OCI-LY3 (cell line): ENCODE results near the gene ANKFN1.

Experiments
- H2AFZ ChIP-seq: fragments of 200-600, 300-600 bp; shearing (Covaris generic); 2 replicates; pipeline ENCODE4 v1.6.0; 2014; ENCODE audit warnings: antibody characterized with exemption, low read depth, low read length
- H3K27ac ChIP-seq: fragments of 200-600, 300-600 bp; sonication (generic); 2 replicates; pipeline ENCODE4 v1.5.1; 2014; ENCODE audit warnings: mild to moderate bottlenecking, low read length, moderate library complexity, mixed read lengths
- H3K27me3 ChIP-seq: fragments of 200-600, 300-600 bp; sonication (generic); 2 replicates; pipeline ENCODE4 v1.6.1; 2014; ENCODE audit warnings: low read depth, low read length, mixed read lengths
- H3K36me3 ChIP-seq: fragments of 200-600, 300-600 bp; sonication (generic); replicated peaks from 2 replicates; pipeline ENCODE3; 2014; ENCODE audit warnings: low read depth, low read length, mixed read lengths
- H3K4me1 ChIP-seq: fragments of 300-600, 200-600 bp; sonication (generic); 2 replicates; pipeline ENCODE4 v1.6.1; 2014; ENCODE audit warnings: low read length, mixed read lengths
- H3K4me2 ChIP-seq: fragments of 200-600, 300-600 bp; sonication (generic); 2 replicates; pipeline ENCODE4 v1.6.1; 2014; ENCODE audit warnings: low read length, mixed read lengths
- H3K4me3 ChIP-seq: fragments of 300-600, 200-600 bp; sonication (generic); 2 replicates; pipeline ENCODE4 v1.5.1; 2014; ENCODE audit warnings: antibody characterized with exemption, mild to moderate bottlenecking, low read length, moderate library complexity
- H3K79me2 ChIP-seq: fragments of 300-600, 200-600 bp; shearing (Covaris generic); 2 replicates; pipeline ENCODE4 v1.6.1; 2014; ENCODE audit warnings: mild to moderate bottlenecking, low read length, mixed read lengths
- H3K9ac ChIP-seq: fragments of 300-600, 200-600 bp; shearing (Covaris generic); 2 replicates; pipeline ENCODE4 v1.6.0; 2014; ENCODE audit warnings: mild to moderate bottlenecking, low read length, moderate library complexity
- H3K9me3 ChIP-seq: fragments of 200-600, 300-600 bp; shearing (Covaris generic); 2 replicates; pipeline ENCODE4 v1.6.1; 2014; ENCODE audit warnings: low read length, mixed read lengths; ENCODE audit not compliant: insufficient read depth
- H4K20me1 ChIP-seq: fragments of 200-600, 300-600 bp; sonication (generic); 2 replicates; pipeline ENCODE4 v1.6.1; 2016; ENCODE audit warnings: low read length, mixed read lengths; ENCODE audit not compliant: insufficient read depth
- EZH2phosphoT487 ChIP-seq: fragments of 200-600 bp; shearing (Covaris generic); IDR thresholded peaks from 2 replicates; pipeline ENCODE4 v1.6.1; 2018; ENCODE audit warnings: antibody characterized with exemption, mixed run types, low read depth
- TF ChIP-seq, protein P1 (sequence below): fragments of 200-600, 300-600 bp; sonication (generic); IDR thresholded peaks from 2 replicates; pipeline ENCODE4 v1.5.1; 2014; ENCODE audit warnings: antibody characterized with exemption, low read length, low read depth

The ANKFN1 gene

DNA sequence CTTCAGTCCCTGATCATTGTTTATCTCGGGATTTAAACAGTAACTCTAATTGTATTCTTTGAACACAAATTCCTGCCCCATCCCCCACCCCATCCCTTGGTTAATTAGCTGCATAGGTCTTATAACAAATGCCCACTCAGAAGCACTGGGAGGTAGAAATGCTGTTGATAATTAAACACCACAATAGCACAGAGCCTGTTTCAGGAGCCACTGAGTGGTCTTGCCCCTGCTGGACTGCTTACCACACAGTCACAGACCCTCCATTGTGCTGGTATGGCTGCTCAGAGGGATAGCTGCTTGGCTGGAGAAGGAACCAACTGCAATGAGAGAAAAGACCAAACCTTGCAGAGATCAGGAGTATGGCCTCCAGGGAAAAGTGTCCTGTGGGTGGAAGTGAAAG, 214.1 kb downstream of the ANKFN1 start:
- TF ChIP-seq, protein P1, sequence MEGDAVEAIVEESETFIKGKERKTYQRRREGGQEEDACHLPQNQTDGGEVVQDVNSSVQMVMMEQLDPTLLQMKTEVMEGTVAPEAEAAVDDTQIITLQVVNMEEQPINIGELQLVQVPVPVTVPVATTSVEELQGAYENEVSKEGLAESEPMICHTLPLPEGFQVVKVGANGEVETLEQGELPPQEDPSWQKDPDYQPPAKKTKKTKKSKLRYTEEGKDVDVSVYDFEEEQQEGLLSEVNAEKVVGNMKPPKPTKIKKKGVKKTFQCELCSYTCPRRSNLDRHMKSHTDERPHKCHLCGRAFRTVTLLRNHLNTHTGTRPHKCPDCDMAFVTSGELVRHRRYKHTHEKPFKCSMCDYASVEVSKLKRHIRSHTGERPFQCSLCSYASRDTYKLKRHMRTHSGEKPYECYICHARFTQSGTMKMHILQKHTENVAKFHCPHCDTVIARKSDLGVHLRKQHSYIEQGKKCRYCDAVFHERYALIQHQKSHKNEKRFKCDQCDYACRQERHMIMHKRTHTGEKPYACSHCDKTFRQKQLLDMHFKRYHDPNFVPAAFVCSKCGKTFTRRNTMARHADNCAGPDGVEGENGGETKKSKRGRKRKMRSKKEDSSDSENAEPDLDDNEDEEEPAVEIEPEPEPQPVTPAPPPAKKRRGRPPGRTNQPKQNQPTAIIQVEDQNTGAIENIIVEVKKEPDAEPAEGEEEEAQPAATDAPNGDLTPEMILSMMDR = no peak
- no peak for TF ChIP-seq EZH2phosphoT487
- no peaks in the 10 kb centered on the region for H3K9me3 ChIP-seq
- H3K27me3 ChIP-seq = peaks cover 6% of the 10 kb centered on the region; the same call in 1 of the 2 replicates
- no peak overlapping the region for H3K9ac ChIP-seq
- no peak overlapping the region for H3K4me3 ChIP-seq
- no peaks in the 10 kb centered on the region for H3K79me2 ChIP-seq
- no peak overlapping the region for H3K27ac ChIP-seq
- H4K20me1 ChIP-seq = no peaks in the 10 kb centered on the region
- H3K36me3 ChIP-seq = no peaks in the 10 kb centered on the region
- no peak overlapping the region for H3K4me2 ChIP-seq
- H2AFZ ChIP-seq = no peak overlapping the region
- H3K4me1 ChIP-seq = no peaks in the 10 kb centered on the region

DNA sequence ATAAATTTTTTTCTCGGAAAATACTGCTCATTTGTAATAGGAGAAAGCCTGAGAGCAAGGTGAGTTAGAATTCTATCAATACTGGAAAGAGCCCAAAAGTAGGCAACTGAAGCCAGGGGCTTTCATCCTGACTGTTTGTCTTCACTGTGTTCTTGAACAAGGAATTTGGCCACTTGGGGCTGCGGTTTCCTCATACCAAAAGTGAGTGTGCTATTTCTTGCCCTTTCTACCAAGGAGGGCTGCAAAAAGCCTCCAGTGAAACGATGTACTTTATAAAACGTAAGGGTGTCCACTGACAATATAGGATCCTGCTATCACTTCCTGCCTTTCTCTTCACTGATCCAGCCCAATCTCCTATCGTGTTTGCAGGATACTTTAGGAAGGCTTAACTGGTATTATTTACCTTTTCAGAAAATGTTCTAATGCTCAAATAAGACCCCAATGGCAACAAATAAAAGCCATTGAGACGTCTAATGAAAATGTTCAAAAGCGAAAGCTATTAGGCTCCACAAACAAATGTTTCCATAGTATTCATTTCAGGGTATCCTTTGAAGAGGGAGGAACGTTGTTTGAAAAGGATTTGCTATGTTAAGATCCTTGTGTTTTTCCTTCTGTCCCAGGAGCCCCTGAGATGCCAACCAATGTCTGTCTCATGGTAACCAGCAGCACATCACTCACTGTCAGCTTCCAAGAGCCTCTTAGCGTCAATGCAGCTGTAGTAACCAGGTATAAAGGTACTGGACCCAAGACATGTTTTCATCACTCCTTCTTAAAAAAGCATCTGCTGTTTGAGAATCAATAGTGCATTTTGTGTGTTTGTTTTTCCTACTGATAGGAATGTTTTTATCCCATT, 220.9 kb downstream of the ANKFN1 start:
- no peak overlapping the region for H2AFZ ChIP-seq
- no peaks in the 10 kb centered on the region for H4K20me1 ChIP-seq
- no peaks in the 10 kb centered on the region for H3K79me2 ChIP-seq
- no peaks in the 10 kb centered on the region for H3K4me1 ChIP-seq
- no peaks in the 10 kb centered on the region for H3K9me3 ChIP-seq
- H3K4me2 ChIP-seq = no peak overlapping the region
- no peak overlapping the region for H3K9ac ChIP-seq
- no peak for TF ChIP-seq EZH2phosphoT487
- TF ChIP-seq, protein P1 = no peak
- H3K27ac ChIP-seq = no peak overlapping the region
- 0 out of 2 replicates have a peak, but pooled peaks cover 4% of the 10 kb centered on the region for H3K27me3 ChIP-seq
- no peaks in the 10 kb centered on the region for H3K36me3 ChIP-seq
- no peak overlapping the region for H3K4me3 ChIP-seq

DNA sequence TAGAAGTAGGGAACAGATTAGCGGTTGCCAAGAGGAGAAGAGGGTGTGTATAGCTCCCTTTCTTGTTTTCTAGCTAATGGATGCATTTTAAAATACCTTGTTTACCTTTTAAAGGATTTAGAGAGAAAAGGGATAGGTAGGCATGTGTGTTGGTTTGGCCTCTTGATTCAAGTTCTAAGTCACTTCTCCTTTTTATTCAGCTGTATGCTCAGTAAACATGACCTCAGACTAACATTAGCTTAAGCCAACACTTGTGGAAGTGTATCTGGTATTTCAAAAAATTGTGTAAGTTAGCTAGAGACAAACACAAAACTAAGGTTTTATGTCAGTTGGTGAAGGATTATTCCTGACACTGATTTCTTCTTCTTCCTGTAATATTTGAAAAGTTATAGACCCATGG, 236.1 kb downstream of the ANKFN1 start:
- no peaks in the 10 kb centered on the region for H3K36me3 ChIP-seq
- no peak overlapping the region for H3K4me3 ChIP-seq
- no peaks in the 10 kb centered on the region for H3K4me1 ChIP-seq
- H3K27me3 ChIP-seq = no peaks in the 10 kb centered on the region
- no peak overlapping the region for H3K27ac ChIP-seq
- no peaks in the 10 kb centered on the region for H4K20me1 ChIP-seq
- no peaks in the 10 kb centered on the region for H3K79me2 ChIP-seq
- no peak overlapping the region for H3K9ac ChIP-seq
- H2AFZ ChIP-seq = no peak overlapping the region
- no peaks in the 10 kb centered on the region for H3K9me3 ChIP-seq
- TF ChIP-seq, protein P1 = no peak
- TF ChIP-seq EZH2phosphoT487 = no peak
- H3K4me2 ChIP-seq = no peak overlapping the region

DNA sequence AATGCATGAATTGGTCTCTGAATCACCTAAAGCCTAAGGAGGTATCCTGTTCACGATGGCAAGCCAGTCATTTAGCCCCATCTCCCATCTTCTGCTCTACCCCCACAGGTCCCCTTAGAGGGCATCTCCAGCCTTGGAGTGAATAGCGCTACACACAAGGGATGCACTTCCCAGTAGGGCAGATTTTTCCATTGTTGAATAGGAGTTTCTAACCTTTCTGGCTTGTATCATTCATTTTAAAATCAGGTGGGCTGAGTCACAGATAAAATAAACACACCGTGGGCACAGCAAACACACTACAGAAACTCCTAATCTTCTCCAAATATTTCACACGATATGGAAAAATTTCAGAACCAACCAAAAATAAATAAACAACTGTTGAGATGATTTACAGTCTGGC, 239.0 kb downstream of the ANKFN1 start:
- no peak overlapping the region for H3K4me2 ChIP-seq
- H3K27me3 ChIP-seq = no peaks in the 10 kb centered on the region
- H2AFZ ChIP-seq = no peak overlapping the region
- no peaks in the 10 kb centered on the region for H4K20me1 ChIP-seq
- TF ChIP-seq, protein P1 = no peak
- no peak for TF ChIP-seq EZH2phosphoT487
- no peaks in the 10 kb centered on the region for H3K36me3 ChIP-seq
- H3K4me1 ChIP-seq = no peaks in the 10 kb centered on the region
- no peak overlapping the region for H3K27ac ChIP-seq
- no peaks in the 10 kb centered on the region for H3K79me2 ChIP-seq
- H3K4me3 ChIP-seq = no peak overlapping the region
- H3K9me3 ChIP-seq = no peaks in the 10 kb centered on the region
- H3K9ac ChIP-seq = no peak overlapping the region
